Keratinocyte (primary cell): ENCODE measurements around the gene TMEM260. TPM values are rescaled to one million over a fixed set of nuclear protein-coding genes. Genes with fewer than 3 reads are reported as not detected.

Source experiments
- DNase-seq: peaks from one replicate; pipeline ENCODE4 v3.0.0-alpha.2; 2011; ENCODE audit warnings: low read depth, missing footprints, low spot score
- FAIRE-seq: peaks from 2 replicates; lab custom pipeline; 2011; peaks lifted over from hg19 to GRCh38; lab: Jason Lieb, UNC
- H2AFZ ChIP-seq: 2 replicates; pipeline ENCODE4 v1.6.0; 2012; ENCODE audit warnings: low read length, control low read depth, inconsistent platforms; ENCODE audit not compliant: control insufficient read depth
- H3K27ac ChIP-seq: 2 replicates; pipeline ENCODE4 v1.5.1; 2011; ENCODE audit warnings: low read length; ENCODE audit not compliant: control insufficient read depth, insufficient read depth
- H3K27me3 ChIP-seq: 3 replicates; pipeline ENCODE4 v1.6.0; 2011; ENCODE audit warnings: low read length; ENCODE audit not compliant: control insufficient read depth, insufficient read depth; ENCODE audit errors: extremely low read depth
- H3K36me3 ChIP-seq, 2 experiments: 2 replicates in 1 of 2; 3 replicates in 1 of 2; pipeline ENCODE4 v1.5.1; 2011; ENCODE audit warnings: low read length in 2 of 2, mild to moderate bottlenecking in 1 of 2; ENCODE audit not compliant: control insufficient read depth in 2 of 2, insufficient read depth in 2 of 2; ENCODE audit errors: extremely low read depth in 1 of 2
- H3K4me1 ChIP-seq: 3 replicates; pipeline ENCODE4 v1.5.1; 2011; ENCODE audit warnings: low read length; ENCODE audit not compliant: control insufficient read depth, insufficient read depth; ENCODE audit errors: extremely low read depth
- H3K4me2 ChIP-seq: 3 replicates; pipeline ENCODE4 v1.6.0; 2011; ENCODE audit warnings: low read depth, low read length; ENCODE audit not compliant: control insufficient read depth, insufficient read depth; ENCODE audit errors: extremely low read depth
- H3K4me3 ChIP-seq, 3 experiments: fragments of 200-600 bp in 1 of 3; sonication (generic) in 1 of 3; 2 replicates in 2 of 3; 3 replicates in 1 of 3; pipeline ENCODE4 v1.5.1; 2011 to 2016; ENCODE audit warnings: low read length in 3 of 3, mild to moderate bottlenecking in 3 of 3, control low read depth in 2 of 3, inconsistent platforms in 1 of 3, low read depth in 1 of 3, mixed read lengths in 1 of 3, mixed run types in 1 of 3, moderate library complexity in 1 of 3; ENCODE audit not compliant: control insufficient read depth in 2 of 3, insufficient read depth in 2 of 3; ENCODE audit errors: extremely low read depth in 1 of 3
- H3K79me2 ChIP-seq: 2 replicates; pipeline ENCODE4 v1.6.0; 2012; ENCODE audit warnings: low read length; ENCODE audit not compliant: control insufficient read depth, insufficient read depth
- H3K9ac ChIP-seq: 3 replicates; pipeline ENCODE4 v1.6.0; 2011; ENCODE audit warnings: low read length; ENCODE audit not compliant: control insufficient read depth, insufficient read depth; ENCODE audit errors: extremely low read depth
- H3K9me1 ChIP-seq: 3 replicates; pipeline ENCODE4 v1.6.0; 2011; ENCODE audit warnings: low read length; ENCODE audit not compliant: control insufficient read depth, insufficient read depth; ENCODE audit errors: extremely low read depth
- H3K9me3 ChIP-seq: 2 replicates; pipeline ENCODE4 v1.5.1; 2012; ENCODE audit warnings: low read depth, low read length; ENCODE audit not compliant: control insufficient read depth
- H4K20me1 ChIP-seq: 3 replicates; pipeline ENCODE4 v1.6.0; 2011; ENCODE audit warnings: low read length; ENCODE audit not compliant: control insufficient read depth, insufficient read depth; ENCODE audit errors: extremely low read depth
- EZH2 ChIP-seq: IDR thresholded peaks from one replicate; pipeline ENCODE4 v1.6.1; 2012; ENCODE audit warnings: inconsistent platforms, mild to moderate bottlenecking, low read length, moderate library complexity
- dilution Hi-C: fragments of 300-500 bp; cut with MboI; formaldehyde crosslinking; loops from one replicate; pipeline ENCODE4 v1.7.0; 2020; ENCODE audit warnings: low sequenced_read_pairs; ENCODE audit not compliant: extremely low pct_ligation_motif_present
- polyA plus RNA-seq, 5 experiments: library from polyadenylated mRNA; depleted of rRNA in 3 of 5; stranded (reverse) in 3 of 5; stranded (forward) in 1 of 5; unstranded in 1 of 5; fragments of >200 nt; gene quantifications; 1 replicate in 1 of 5; 2 replicates in 3 of 5; 3 replicates in 1 of 5; pipeline versions ENCODE4 v1.2.1 to v1.2.3, GENCODE V29; 2011 to 2012; ENCODE audit warnings: missing spikeins in 2 of 5, low read depth in 1 of 5, low replicate concordance in 1 of 5
- TF ChIP-seq, protein P1 (sequence below), 3 experiments: IDR thresholded peaks in 1 of 3; conservative IDR thresholded peaks in 1 of 3; optimal IDR thresholded peaks in 1 of 3; 2 replicates in 2 of 3; 3 replicates in 1 of 3; pipeline versions ENCODE3 to v1.5.1; 2011; ENCODE audit warnings: low read length in 3 of 3, mild to moderate bottlenecking in 3 of 3, moderate library complexity in 2 of 3, control low read depth in 1 of 3, inconsistent platforms in 1 of 3; ENCODE audit not compliant: insufficient read depth in 2 of 3; ENCODE audit errors: extremely low read depth in 1 of 3

TMEM260 gene
- polyA plus RNA-seq, 1 donor (not counting 4 experiments of a cell fraction or from before 2014, with no cell fraction given), result 13.1 TPM

DNA sequence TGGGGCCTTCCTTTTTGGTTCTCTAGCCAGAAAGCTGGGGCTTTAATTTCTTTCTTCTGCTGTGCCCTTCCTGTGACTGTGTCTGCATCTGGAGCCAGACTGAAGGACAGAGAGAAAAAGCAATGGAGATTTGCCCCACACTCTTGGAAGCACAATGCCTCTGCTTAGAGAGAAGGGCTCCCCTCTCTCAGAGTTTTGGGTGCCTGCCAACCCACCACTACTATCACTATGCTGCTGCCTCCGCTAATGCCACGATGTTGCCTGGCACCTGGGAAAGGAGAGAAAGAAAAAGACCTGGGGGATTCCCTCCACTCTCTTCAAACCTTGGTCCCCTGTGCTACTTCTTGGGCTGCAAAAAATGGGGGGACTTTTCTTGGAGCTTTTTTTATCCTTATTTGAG, 52.6 kb downstream of the TMEM260 start:
- Histone ChIP-seq H3K9me3 (no peaks in the 10 kb centered on the region), H3K36me3 (peaks cover 5 to 10% of the 10 kb centered on the region in 2 experiments), H3K27ac (no peak overlapping the region), H3K4me2 (no peak overlapping the region), H4K20me1 (no peaks in the 10 kb centered on the region), H3K27me3 (no peaks in the 10 kb centered on the region), H3K9ac (no peak overlapping the region), H3K9me1 (no peaks in the 10 kb centered on the region), H3K4me1 (no peaks in the 10 kb centered on the region), H3K4me3 (no peak overlapping the region), H3K79me2 (no peaks in the 10 kb centered on the region), H2AFZ (no peak overlapping the region)
- TF ChIP-seq, protein P1, sequence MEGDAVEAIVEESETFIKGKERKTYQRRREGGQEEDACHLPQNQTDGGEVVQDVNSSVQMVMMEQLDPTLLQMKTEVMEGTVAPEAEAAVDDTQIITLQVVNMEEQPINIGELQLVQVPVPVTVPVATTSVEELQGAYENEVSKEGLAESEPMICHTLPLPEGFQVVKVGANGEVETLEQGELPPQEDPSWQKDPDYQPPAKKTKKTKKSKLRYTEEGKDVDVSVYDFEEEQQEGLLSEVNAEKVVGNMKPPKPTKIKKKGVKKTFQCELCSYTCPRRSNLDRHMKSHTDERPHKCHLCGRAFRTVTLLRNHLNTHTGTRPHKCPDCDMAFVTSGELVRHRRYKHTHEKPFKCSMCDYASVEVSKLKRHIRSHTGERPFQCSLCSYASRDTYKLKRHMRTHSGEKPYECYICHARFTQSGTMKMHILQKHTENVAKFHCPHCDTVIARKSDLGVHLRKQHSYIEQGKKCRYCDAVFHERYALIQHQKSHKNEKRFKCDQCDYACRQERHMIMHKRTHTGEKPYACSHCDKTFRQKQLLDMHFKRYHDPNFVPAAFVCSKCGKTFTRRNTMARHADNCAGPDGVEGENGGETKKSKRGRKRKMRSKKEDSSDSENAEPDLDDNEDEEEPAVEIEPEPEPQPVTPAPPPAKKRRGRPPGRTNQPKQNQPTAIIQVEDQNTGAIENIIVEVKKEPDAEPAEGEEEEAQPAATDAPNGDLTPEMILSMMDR (optimal IDR thresholded peaks at IDR 0.05 in 1 of 3, IDR thresholded peaks at IDR 0.05 in 1 of 3, conservative IDR thresholded peaks at IDR 0.05 in 1 of 3; ENCODE audit: extremely low read depth in 1 of 3, insufficient read depth in 2 of 3, low read length in 3 of 3), result no peak
- no peak for TF ChIP-seq EZH2
- FAIRE-seq, result no peak
- dilution Hi-C loops, result no loop called here
- DNase-seq, result no peak

DNA sequence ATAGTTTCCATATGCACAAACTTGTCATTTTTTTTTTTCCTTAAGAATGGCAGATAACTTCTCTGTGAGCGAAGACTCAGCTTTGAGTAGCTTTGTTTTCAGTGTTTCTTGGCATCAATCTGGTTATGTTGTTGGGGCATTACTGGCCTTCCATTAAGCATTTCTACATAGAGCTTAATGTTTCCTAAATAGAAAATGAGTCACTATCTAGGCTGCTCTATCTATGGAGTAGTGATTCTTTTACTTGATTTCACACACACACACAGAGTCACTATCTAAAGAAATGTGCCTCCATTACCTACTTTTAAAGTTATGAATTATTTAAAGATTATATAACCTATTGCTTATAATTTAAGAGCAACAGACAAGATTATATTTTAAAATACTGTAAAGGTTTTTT, 53.9 kb downstream of the TMEM260 start:
- H3K9me3 ChIP-seq, result no peaks in the 10 kb centered on the region
- H3K36me3 ChIP-seq, result peaks cover 10 to 13% of the 10 kb centered on the region in 2 experiments
- TF ChIP-seq, protein P1 (optimal IDR thresholded peaks at IDR 0.05 in 1 of 3, IDR thresholded peaks at IDR 0.05 in 1 of 3, conservative IDR thresholded peaks at IDR 0.05 in 1 of 3; ENCODE audit: extremely low read depth in 1 of 3, insufficient read depth in 2 of 3, low read length in 3 of 3), result no peak
- no peak for TF ChIP-seq EZH2

More for the DNA sequence above, 53.9 kb downstream of the TMEM260 start:
- Histone ChIP-seq H3K4me3 (no peak overlapping the region), H2AFZ (no peak overlapping the region), H3K4me2 (no peak overlapping the region), H3K27me3 (no peaks in the 10 kb centered on the region), H4K20me1 (no peaks in the 10 kb centered on the region), H3K79me2 (no peaks in the 10 kb centered on the region), H3K9me1 (no peaks in the 10 kb centered on the region), H3K27ac (no peak overlapping the region), H3K4me1 (no peaks in the 10 kb centered on the region), H3K9ac (no peak overlapping the region)
- dilution Hi-C loops, result no loop called here
- FAIRE-seq (no peak), DNase-seq (no peak)
